GM12878 (cell line): ENCODE measurements around the gene ADAMTSL5. TPM values are rescaled to one million over a fixed set of nuclear protein-coding genes. Genes with fewer than 3 reads are reported as not detected.

Source experiments
- ATAC-seq: fragments of 200-7000 bp; cut with Tn5 transposase; 3 replicates; pipeline ENCODE4 v1.9.1; 2020; ENCODE audit warnings: mild to moderate bottlenecking, moderate library complexity
- BruUV-seq: library from RNA; stranded (reverse); fragments of 400-500 nt; replicated peaks from 2 replicates; lab custom pipeline; 2021; lab: Mats Ljungman, UMichigan
- CTCF ChIA-PET: fragments of 300-600 bp; sonication (Branson Sonifier 250); formaldehyde crosslinking; extraction: SDS; loops from one replicate; lab custom pipeline; 2021; ENCODE audit warnings: inconsistent platforms; lab: Yijun Ruan, JAX
- POLR2A ChIA-PET: fragments of 350-600 bp; formaldehyde crosslinking; extraction: SDS; loops from one replicate; lab custom pipeline; 2021; ENCODE audit warnings: inconsistent platforms; lab: Charles Lee
- RAD21 ChIA-PET: fragments of 300-600 bp; sonication (Branson Sonifier 250); formaldehyde crosslinking; loops from one replicate; lab custom pipeline; 2023; ENCODE audit warnings: antibody characterized with exemption; ENCODE audit not compliant: unreplicated experiment; lab: Charles Lee
- SMC1A ChIA-PET: fragments of 300-600 bp; sonication (Branson Sonifier 250); formaldehyde crosslinking; loops from one replicate; lab custom pipeline; 2023; ENCODE audit not compliant: unreplicated experiment, uncharacterized antibody; lab: Charles Lee
- DNase-seq: peaks from one replicate; pipeline ENCODE4 v3.0.0-alpha.2; 2011; ENCODE audit warnings: low read depth, low spot score
- FAIRE-seq: peaks from 3 replicates; lab custom pipeline; 2011; peaks lifted over from hg19 to GRCh38; lab: Jason Lieb, UNC
- H2AFZ ChIP-seq: 2 replicates; pipeline ENCODE4 v1.6.0; 2011; ENCODE audit warnings: low read depth, low read length, control low read depth; ENCODE audit not compliant: control insufficient read depth
- H3K27ac ChIP-seq: 2 replicates; pipeline ENCODE4 v1.5.1; 2011; ENCODE audit warnings: control low read depth; ENCODE audit not compliant: control insufficient read depth, insufficient read depth
- H3K27me3 ChIP-seq, 2 experiments: replicated peaks in 1 of 2; 2 replicates each; pipeline versions ENCODE4 v1.6.0 to v1.6.1; 2011; ENCODE audit warnings: low read length in 1 of 2; ENCODE audit not compliant: control insufficient read depth in 2 of 2, insufficient read depth in 2 of 2
- H3K36me3 ChIP-seq, 2 experiments: 2 replicates each; pipeline ENCODE4 v1.5.1; 2011; ENCODE audit warnings: low read length in 1 of 2; ENCODE audit not compliant: control insufficient read depth in 2 of 2, insufficient read depth in 2 of 2
- H3K4me1 ChIP-seq: 2 replicates; pipeline ENCODE4 v1.6.1; 2011; ENCODE audit warnings: mild to moderate bottlenecking, low read length, moderate library complexity, mixed read lengths; ENCODE audit not compliant: control insufficient read depth, insufficient read depth
- H3K4me2 ChIP-seq: 2 replicates; pipeline ENCODE4 v1.6.0; 2011; ENCODE audit warnings: control low read depth; ENCODE audit not compliant: control insufficient read depth, insufficient read depth
- H3K4me3 ChIP-seq: fragments of 200-600 bp; sonication (generic); 2 replicates; pipeline ENCODE4 v1.5.1; 2016
- H3K79me2 ChIP-seq: 2 replicates; pipeline ENCODE4 v1.6.0; 2011; ENCODE audit warnings: low read length; ENCODE audit not compliant: control insufficient read depth, insufficient read depth
- H3K9ac ChIP-seq: 2 replicates; pipeline ENCODE4 v1.8.0; 2011; ENCODE audit warnings: low read length, control low read depth, mixed read lengths; ENCODE audit not compliant: control insufficient read depth, insufficient read depth
- H3K9me3 ChIP-seq: replicated peaks from 3 replicates; pipeline ENCODE4 v1.5.1; 2011; ENCODE audit warnings: mild to moderate bottlenecking, low read length; ENCODE audit not compliant: control insufficient read depth, insufficient read depth
- H4K20me1 ChIP-seq: 2 replicates; pipeline ENCODE4 v1.6.0; 2011; ENCODE audit not compliant: control insufficient read depth, insufficient read depth
- ATF7 ChIP-seq: fragments of 450-650 bp; IDR thresholded peaks from 2 replicates; pipeline ENCODE4 v1.6.1; 2016; ENCODE audit warnings: low read depth, mild to moderate bottlenecking
- BHLHE40 ChIP-seq, 2 experiments: fragments of 450-650 bp in 1 of 2; IDR thresholded peaks; 2 replicates each; pipeline ENCODE4 v1.6.1; 2011 to 2017; ENCODE audit warnings: low read depth in 2 of 2, borderline replicate concordance in 1 of 2, improper control_type of control experiment in 1 of 2, low read length in 1 of 2, mild to moderate bottlenecking in 1 of 2
- GATAD2B ChIP-seq: fragments of 450-650 bp; conservative IDR thresholded peaks from 2 replicates; pipeline ENCODE4 v1.6.1; 2017; ENCODE audit warnings: low read depth, mild to moderate bottlenecking, moderate library complexity
- MEF2A ChIP-seq: IDR thresholded peaks from 2 replicates; pipeline ENCODE4 v1.6.1; 2011; ENCODE audit warnings: low read depth, mild to moderate bottlenecking, low read length, moderate library complexity; ENCODE audit not compliant: insufficient read depth
- NR2C1 ChIP-seq: fragments of 450-650 bp; IDR thresholded peaks from 2 replicates; pipeline ENCODE4 v1.6.1; 2017; ENCODE audit warnings: antibody characterized with exemption, mild to moderate bottlenecking, moderate library complexity
- NR2F1 ChIP-seq: fragments of 450-650 bp; conservative IDR thresholded peaks from 2 replicates; pipeline ENCODE4 v1.6.1; 2017; ENCODE audit warnings: mild to moderate bottlenecking
- PAX5 ChIP-seq: IDR thresholded peaks from 2 replicates; pipeline ENCODE4 v1.6.1; 2011; ENCODE audit warnings: low read depth, low read length, borderline replicate concordance
- RB1 ChIP-seq: fragments of 450-650 bp; formaldehyde crosslinking; IDR thresholded peaks from 2 replicates; pipeline ENCODE4 v1.6.1; 2017; ENCODE audit warnings: mild to moderate bottlenecking, borderline replicate concordance
- STAT3 ChIP-seq: IDR thresholded peaks from 2 replicates; pipeline ENCODE4 v1.6.1; 2011; ENCODE audit warnings: low read depth, low read length, improper control_type of control experiment
- ZNF622 ChIP-seq: fragments of 450-650 bp; IDR thresholded peaks from 2 replicates; pipeline ENCODE4 v1.6.1; 2017; ENCODE audit warnings: mild to moderate bottlenecking, inconsistent platforms
- WGBS: methylation state at CpG from one replicate; pipeline ENCODE4 v1.1.6; 2016; ENCODE audit warnings: low lambda C conversion rate; ENCODE audit not compliant: insufficient replicate concordance, insufficient coverage; ENCODE audit errors: missing lambda C conversion rate; 5-methylcytosine and 5-hydroxymethylcytosine counted together
- in situ Hi-C: fragments of 300-500 bp; cut with MboI; formaldehyde crosslinking; loops from 9 replicates; pipeline ENCODE4 v1.14.3; 2018; ENCODE audit warnings: mixed read lengths
- intact Hi-C: fragments of 100-400 bp; cut with micrococcal nuclease; formaldehyde crosslinking; loops from one replicate; pipeline ENCODE4 v1.14.2; 2022; ENCODE audit not compliant: unreplicated experiment
- polyA plus RNA-seq, 11 experiments: library from polyadenylated mRNA; depleted of rRNA in 4 of 11; unstranded in 6 of 11; stranded (reverse) in 5 of 11; fragments of >200 nt; fragmentation: Nextera tagmentation in 4 of 11; fragmentation: Illumina TruSeq in 1 of 11; extraction: Ambion mirVana in 4 of 11; extraction: Trizol in 1 of 11; gene quantifications; 1 replicate in 1 of 11; 2 replicates in 10 of 11; pipeline versions ENCODE4 v1.2.1 to v1.2.3, GENCODE V29; 2011 to 2016; ENCODE audit warnings: inconsistent platforms in 2 of 11, missing spikeins in 2 of 11, low read depth in 1 of 11
- total RNA-seq, 4 experiments: library from RNA; depleted of rRNA in 3 of 4; stranded (reverse); fragments of >200 nt in 3 of 4; fragmentation: Illumina TruSeq in 1 of 4; extraction: Trizol in 1 of 4; gene quantifications; 2 replicates each; pipeline versions ENCODE4 v1.2.1 to v1.2.3, GENCODE V29; 2013 to 2021
- TF ChIP-seq, protein P1 (sequence below): fragments of 450-650 bp; IDR thresholded peaks from 2 replicates; pipeline ENCODE4 v1.6.1; 2017; ENCODE audit warnings: mild to moderate bottlenecking, moderate library complexity
- TF ChIP-seq, protein P2 (sequence below): fragments of 450-650 bp; IDR thresholded peaks from 2 replicates; pipeline ENCODE4 v1.6.1; 2017; ENCODE audit warnings: antibody characterized with exemption, mild to moderate bottlenecking, moderate library complexity

Gene ADAMTSL5
- total and polyA plus RNA-seq, 10 of the 15 experiments (the other 5 are each of a cell fraction or from before 2014, with no cell fraction given): 0.04 to 0.83 (median 0.32) TPM; not detected in 4

DNA sequence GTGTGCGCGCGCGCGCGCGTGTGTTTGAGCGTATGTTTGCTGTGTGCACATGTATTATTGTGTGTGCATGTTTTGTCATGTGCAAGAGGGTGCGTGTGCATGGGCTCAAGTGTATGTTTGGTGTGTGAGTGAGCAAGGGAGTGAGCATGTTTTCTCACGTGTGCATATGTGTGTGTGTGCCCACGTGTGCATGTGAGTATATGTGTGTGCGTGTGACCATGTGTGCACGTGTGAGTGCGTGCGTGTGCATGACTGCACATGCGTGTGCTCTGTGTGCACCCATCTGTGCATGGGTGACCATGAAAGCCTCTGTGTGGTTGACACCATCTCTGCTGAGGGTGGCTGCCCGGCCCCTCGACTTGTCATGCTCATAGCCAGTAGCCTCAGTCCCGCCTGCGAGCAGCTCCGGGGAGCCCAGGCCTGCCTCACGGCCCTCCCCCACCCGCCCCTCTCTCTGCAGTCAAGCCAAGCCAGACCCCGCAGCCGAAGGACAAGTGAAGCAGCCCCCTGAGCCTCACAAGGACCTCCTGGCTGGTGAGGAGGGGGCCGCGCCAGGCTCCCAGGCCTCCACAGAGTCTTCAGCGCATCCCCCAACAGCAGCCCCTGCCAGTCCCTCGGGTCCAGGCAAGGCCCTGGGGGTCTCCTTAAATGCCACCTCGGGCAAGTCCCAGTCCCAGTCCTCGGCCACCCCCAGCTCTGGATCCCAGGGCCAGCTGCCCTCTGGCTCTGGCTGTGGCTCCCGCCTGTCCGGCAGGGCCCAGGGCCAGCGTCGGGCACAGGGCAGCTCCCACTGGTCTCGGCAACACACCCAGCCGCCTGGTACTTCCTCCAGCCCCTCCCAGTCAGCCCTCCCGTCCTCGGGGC is 15.9 kb downstream of the ADAMTSL5 start:
- peak; percentile 32; the same call in 1 of the 3 replicates for ATAC-seq
- no peak overlapping the region for H3K4me2 ChIP-seq
- H4K20me1 ChIP-seq: no peaks in the 10 kb centered on the region
- TF ChIP-seq, protein P1, sequence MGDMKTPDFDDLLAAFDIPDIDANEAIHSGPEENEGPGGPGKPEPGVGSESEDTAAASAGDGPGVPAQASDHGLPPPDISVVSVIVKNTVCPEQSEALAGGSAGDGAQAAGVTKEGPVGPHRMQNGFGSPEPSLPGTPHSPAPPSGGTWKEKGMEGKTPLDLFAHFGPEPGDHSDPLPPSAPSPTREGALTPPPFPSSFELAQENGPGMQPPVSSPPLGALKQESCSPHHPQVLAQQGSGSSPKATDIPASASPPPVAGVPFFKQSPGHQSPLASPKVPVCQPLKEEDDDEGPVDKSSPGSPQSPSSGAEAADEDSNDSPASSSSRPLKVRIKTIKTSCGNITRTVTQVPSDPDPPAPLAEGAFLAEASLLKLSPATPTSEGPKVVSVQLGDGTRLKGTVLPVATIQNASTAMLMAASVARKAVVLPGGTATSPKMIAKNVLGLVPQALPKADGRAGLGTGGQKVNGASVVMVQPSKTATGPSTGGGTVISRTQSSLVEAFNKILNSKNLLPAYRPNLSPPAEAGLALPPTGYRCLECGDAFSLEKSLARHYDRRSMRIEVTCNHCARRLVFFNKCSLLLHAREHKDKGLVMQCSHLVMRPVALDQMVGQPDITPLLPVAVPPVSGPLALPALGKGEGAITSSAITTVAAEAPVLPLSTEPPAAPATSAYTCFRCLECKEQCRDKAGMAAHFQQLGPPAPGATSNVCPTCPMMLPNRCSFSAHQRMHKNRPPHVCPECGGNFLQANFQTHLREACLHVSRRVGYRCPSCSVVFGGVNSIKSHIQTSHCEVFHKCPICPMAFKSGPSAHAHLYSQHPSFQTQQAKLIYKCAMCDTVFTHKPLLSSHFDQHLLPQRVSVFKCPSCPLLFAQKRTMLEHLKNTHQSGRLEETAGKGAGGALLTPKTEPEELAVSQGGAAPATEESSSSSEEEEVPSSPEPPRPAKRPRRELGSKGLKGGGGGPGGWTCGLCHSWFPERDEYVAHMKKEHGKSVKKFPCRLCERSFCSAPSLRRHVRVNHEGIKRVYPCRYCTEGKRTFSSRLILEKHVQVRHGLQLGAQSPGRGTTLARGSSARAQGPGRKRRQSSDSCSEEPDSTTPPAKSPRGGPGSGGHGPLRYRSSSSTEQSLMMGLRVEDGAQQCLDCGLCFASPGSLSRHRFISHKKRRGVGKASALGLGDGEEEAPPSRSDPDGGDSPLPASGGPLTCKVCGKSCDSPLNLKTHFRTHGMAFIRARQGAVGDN: no peak
- TF ChIP-seq, protein P2, sequence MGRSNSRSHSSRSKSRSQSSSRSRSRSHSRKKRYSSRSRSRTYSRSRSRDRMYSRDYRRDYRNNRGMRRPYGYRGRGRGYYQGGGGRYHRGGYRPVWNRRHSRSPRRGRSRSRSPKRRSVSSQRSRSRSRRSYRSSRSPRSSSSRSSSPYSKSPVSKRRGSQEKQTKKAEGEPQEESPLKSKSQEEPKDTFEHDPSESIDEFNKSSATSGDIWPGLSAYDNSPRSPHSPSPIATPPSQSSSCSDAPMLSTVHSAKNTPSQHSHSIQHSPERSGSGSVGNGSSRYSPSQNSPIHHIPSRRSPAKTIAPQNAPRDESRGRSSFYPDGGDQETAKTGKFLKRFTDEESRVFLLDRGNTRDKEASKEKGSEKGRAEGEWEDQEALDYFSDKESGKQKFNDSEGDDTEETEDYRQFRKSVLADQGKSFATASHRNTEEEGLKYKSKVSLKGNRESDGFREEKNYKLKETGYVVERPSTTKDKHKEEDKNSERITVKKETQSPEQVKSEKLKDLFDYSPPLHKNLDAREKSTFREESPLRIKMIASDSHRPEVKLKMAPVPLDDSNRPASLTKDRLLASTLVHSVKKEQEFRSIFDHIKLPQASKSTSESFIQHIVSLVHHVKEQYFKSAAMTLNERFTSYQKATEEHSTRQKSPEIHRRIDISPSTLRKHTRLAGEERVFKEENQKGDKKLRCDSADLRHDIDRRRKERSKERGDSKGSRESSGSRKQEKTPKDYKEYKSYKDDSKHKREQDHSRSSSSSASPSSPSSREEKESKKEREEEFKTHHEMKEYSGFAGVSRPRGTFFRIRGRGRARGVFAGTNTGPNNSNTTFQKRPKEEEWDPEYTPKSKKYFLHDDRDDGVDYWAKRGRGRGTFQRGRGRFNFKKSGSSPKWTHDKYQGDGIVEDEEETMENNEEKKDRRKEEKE: no peak
- TF ChIP-seq STAT3: no peak
- TF ChIP-seq ZNF622: no peak
- no peak for TF ChIP-seq RB1
- TF ChIP-seq ATF7: no peak
- TF ChIP-seq NR2F1: no peak
- TF ChIP-seq MEF2A: no peak
- peak; percentile 65; the same call in 1 of the 2 replicates for TF ChIP-seq PAX5
- peak; percentile 15 to 84; a peak in 2 of 4 replicates for TF ChIP-seq BHLHE40 (IDR thresholded peaks at IDR 0.05; ENCODE audit: borderline replicate concordance in 1 of 2, low read depth in 2 of 2, low read length in 1 of 2)
- no peak for TF ChIP-seq NR2C1
- no peak for TF ChIP-seq GATAD2B
- H3K27me3 ChIP-seq: no peaks in the 10 kb centered on the region
- H2AFZ ChIP-seq: no peak overlapping the region
- ChIA-PET POLR2A (no interaction called here), RAD21 (no interaction called here), SMC1A (no interaction called here), CTCF (interaction anchor here (1.2 kb wide), 1 partner anchor 12 kb away, joined by 5 read pairs; no protein-coding TSS in a partner anchor)
- H3K9ac ChIP-seq: no peak overlapping the region
- intact Hi-C loops: no loop called here
- in situ Hi-C loops: no loop called here
- H3K4me1 ChIP-seq: no peaks in the 10 kb centered on the region
- BruUV-seq: no TSS peak
- H3K9me3 ChIP-seq: no peaks in the 10 kb centered on the region
- no peak overlapping the region for H3K4me3 ChIP-seq
- no peak for DNase-seq
- 39% methylated on average over 30 of the region's 39 CpGs for WGBS
- FAIRE-seq: no peak
- H3K36me3 ChIP-seq: no peaks in the 10 kb centered on the region
- no peaks in the 10 kb centered on the region for H3K79me2 ChIP-seq
- H3K27ac ChIP-seq: no peak overlapping the region
